Measurements from ENCODE around the gene ITGAD. TPM values are rescaled to one million over a fixed set of nuclear protein-coding genes. Genes with fewer than 3 reads are reported as not detected.

The ITGAD gene
- total and polyA plus RNA-seq, 2 of the 8 experiments (the other 6 are each of a cell fraction or from before 2014, with no cell fraction given) = 0.06 TPM; not detected in 1

- Histone ChIP-seq H3K27me3 (replicated peaks in 1 of 4; ENCODE audit: control insufficient read depth in 3 of 4, extremely low read depth in 1 of 4, insufficient read depth in 3 of 4, low read length in 3 of 4) (peaks cover 2 to 29% (median 26%) of the 10 kb centered on the region in 4 experiments), H2AFZ (ENCODE audit: low read length) (no peak overlapping the region), H3K14ac (ENCODE audit: insufficient read length) (no peak overlapping the region), H3K4me1 (replicated peaks in 1 of 4; ENCODE audit: control insufficient read depth in 3 of 4, insufficient read depth in 4 of 4, low read length in 3 of 4) (peaks cover 0 to 6% (median 2%) of the 10 kb centered on the region in 4 experiments; a peak in 4 of 7 replicates), H3K36me3 (ENCODE audit: control insufficient read depth in 2 of 4, insufficient read depth in 4 of 4, low read length in 3 of 4) (no peaks in the 10 kb centered on the region; a peak in 1 of 8 replicates), H4K20me1 (replicated peaks in 1 of 2; ENCODE audit: control insufficient read depth in 1 of 2, insufficient read depth in 2 of 2, low read length in 2 of 2) (peaks cover 0 to 3% of the 10 kb centered on the region in 2 experiments), H3K27ac (ENCODE audit: low read depth, low read length) (no peak overlapping the region), H3K56ac (replicated peaks; ENCODE audit: insufficient read length, low read depth, low read length) (no peak overlapping the region), H4K8ac (ENCODE audit: extremely low read depth, insufficient read depth, low read length) (no peak overlapping the region), H2BK15ac (ENCODE audit: low read length) (no peak overlapping the region), H3K9ac (replicated peaks in 1 of 4; ENCODE audit: extremely low read depth in 1 of 4, low read depth in 3 of 4, low read length in 3 of 4) (no peak overlapping the region), H2BK120ac (replicated peaks; ENCODE audit: low read depth, low read length) (no peak overlapping the region), H4K5ac (ENCODE audit: insufficient read length, low read depth, low read length) (no peak overlapping the region), H3K23ac (ENCODE audit: insufficient read length) (no peak overlapping the region), H2BK20ac (ENCODE audit: low read length) (no peak overlapping the region), H3K4me3 (ENCODE audit: extremely low read depth in 1 of 4, insufficient read depth in 2 of 4, low read depth in 3 of 4, low read length in 4 of 4) (no peak overlapping the region), H2AK5ac (ENCODE audit: low read depth, low read length) (no peak overlapping the region), H4K91ac (replicated peaks; ENCODE audit: insufficient read length, low read length) (no peak overlapping the region), H3K9me3 (ENCODE audit: insufficient read depth in 2 of 2, low read depth in 1 of 2, low read length in 1 of 2) (no peaks in the 10 kb centered on the region), H3K4me2 (ENCODE audit: insufficient read depth in 1 of 2, low read depth in 2 of 2, low read length in 2 of 2) (peak overlapping the region in 1 of 2 experiments; percentile 67; a peak in 1 of 4 replicates), H3K4ac (replicated peaks; ENCODE audit: insufficient read length, low read depth, low read length) (no peak overlapping the region), H3K79me2 (ENCODE audit: control insufficient read depth in 1 of 2, insufficient read depth in 2 of 2, low read length in 2 of 2) (no peaks in the 10 kb centered on the region), H2BK12ac (ENCODE audit: low read depth, low read length) (no peak overlapping the region), H3K18ac (ENCODE audit: extremely low read depth, low read length) (no peak overlapping the region), H2BK5ac (ENCODE audit: low read depth, low read length) (no peak overlapping the region), H3K23me2 (ENCODE audit: low read depth, low read length) (peaks cover 5% of the 10 kb centered on the region; the same call in 1 of the 2 replicates), H3K79me1 (ENCODE audit: low read depth, low read length) (no peaks in the 10 kb centered on the region)
- FAIRE-seq = no peak
- no peak for DNase-seq (ENCODE audit: low read depth in 1 of 2, low spot score in 2 of 2)
- WGBS, 2 experiments (ENCODE audit: extremely low coverage in 1 of 2, insufficient coverage in 1 of 2, insufficient read length in 1 of 2, insufficient replicate concordance in 2 of 2, low coverage in 1 of 2, low lambda C conversion rate in 2 of 2, missing lambda C conversion rate in 1 of 2) = 82% methylated on average over 2 of the region's 3 CpGs; no CpG with 5 or more reads in 1 of the 2 experiments
- POLR2A ChIA-PET (ENCODE audit: partially characterized antibody) = interaction anchor here (1.3 kb wide), 1 partner anchor 11 kb away, joined by 5 read pairs; the partner anchor contains the start of gene ARMC5
- CTCF ChIA-PET (ENCODE audit: partially characterized antibody) = interaction anchor here (1.4 kb wide), 1 partner anchor 10 kb away, joined by 10 read pairs; no protein-coding TSS in a partner anchor
- no peak for TF ChIP-seq BRCA1 (IDR thresholded peaks at IDR 0.05; ENCODE audit: low read depth, low read length)
- no peak for TF ChIP-seq HDAC2 (IDR thresholded peaks at IDR 0.05; ENCODE audit: borderline replicate concordance in 1 of 2, low read depth in 2 of 2, low read length in 2 of 2)
Observed at GRCh38 chr16:31470615-31471014, 77.5 kb downstream of the ITGAD start.

Measured in H1 (cell line).